Testis (tissue), 3 donors: ENCODE measurements around the gene FSHR. TPM values are rescaled to one million over a fixed set of nuclear protein-coding genes. Genes with fewer than 3 reads are reported as not detected.

Source experiments
- DNase-seq: peaks from one replicate; pipeline ENCODE4 v3.0.0-alpha.2; 2019
- H3K27ac ChIP-seq, 2 donors: fragments of 200-600 bp; sonication (generic); one replicate each; pipeline ENCODE4 v1.5.1; 2019
- H3K27me3 ChIP-seq: fragments of 200-600 bp; sonication (generic); one replicate; pipeline ENCODE4 v1.5.1; 2019
- H3K36me3 ChIP-seq: fragments of 200-600 bp; sonication (generic); one replicate; pipeline ENCODE4 v1.5.1; 2017; ENCODE audit warnings: low read depth; ENCODE audit errors: missing control alignments
- H3K4me1 ChIP-seq: fragments of 200-600 bp; sonication (generic); one replicate; pipeline ENCODE4 v1.5.1; 2019
- H3K4me3 ChIP-seq, 2 donors: fragments of 200-600 bp; sonication (generic); one replicate each; pipeline ENCODE4 v1.5.1; 2017 to 2019
- H3K9me3 ChIP-seq: fragments of 200-600 bp; sonication (generic); one replicate; pipeline ENCODE4 v1.5.1; 2017
- POLR2A ChIP-seq: fragments of 450-650 bp; IDR thresholded peaks from one replicate; pipeline ENCODE4 v1.6.1; 2017; ENCODE audit warnings: antibody characterized with exemption, mild to moderate bottlenecking, moderate library complexity
- WGBS, 2 donors: methylation state at CpG; one replicate each; pipeline ENCODE4 v1.1.5; 2018; 5-methylcytosine and 5-hydroxymethylcytosine counted together
- intact Hi-C: fragments of 100-400 bp; cut with DNase I; formaldehyde crosslinking; loops from one replicate; pipeline ENCODE4 v1.15.1; 2023; ENCODE audit warnings: low total_unique reads
- polyA plus RNA-seq: library from polyadenylated mRNA; stranded (reverse); fragments of 350-450 nt; fragmentation: Illumina TruSeq; extraction: RNeasy Lipid Tissue Mini Kit (QIAGEN cat#74804); gene quantifications from one replicate; pipeline ENCODE4 v1.2.3, GENCODE V29; 2014; ENCODE audit warnings: low read depth, low replicate concordance; ENCODE audit not compliant: insufficient read depth
- total RNA-seq, 2 donors: library from RNA; depleted of rRNA; stranded (reverse); fragments of >200 nt; gene quantifications; one replicate each; pipeline ENCODE4 v1.2.3, GENCODE V29; 2016
- TF ChIP-seq, protein P1 (sequence below), 3 experiments: fragments of 450-650 bp in 2 of 3; fragments of 200-600 bp in 1 of 3; sonication (generic) in 1 of 3; IDR thresholded peaks; one replicate each; pipeline ENCODE4 v1.5.1; 2016 to 2019; ENCODE audit warnings: antibody characterized with exemption in 3 of 3, mild to moderate bottlenecking in 2 of 3, moderate library complexity in 1 of 3

The FSHR gene
- total and polyA plus RNA-seq, 3 donors from 2014 or later = 8.8 to 22.6 (median 22.0) TPM

DNA sequence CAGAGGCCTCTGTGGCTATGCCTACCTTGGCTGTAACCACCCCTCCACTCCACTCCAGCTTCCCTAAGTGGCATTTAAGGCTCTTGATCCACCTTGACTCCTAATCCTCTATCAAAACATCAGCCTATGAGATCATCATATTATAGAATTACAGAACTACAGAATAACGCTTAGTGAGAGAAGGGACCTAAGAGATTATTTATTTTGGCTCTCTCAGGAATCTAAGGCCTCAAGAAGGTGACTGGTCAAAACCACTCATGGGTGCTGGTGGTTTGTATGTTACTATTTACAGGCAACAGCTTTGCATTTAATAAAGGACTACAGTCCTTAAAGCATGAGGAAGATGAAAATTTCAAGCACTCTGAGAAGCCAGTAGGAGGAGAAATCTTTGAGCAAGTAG, 118.8 kb downstream of the FSHR start:
- intact Hi-C loops = no loop called here
- H3K36me3 ChIP-seq = no peaks in the 10 kb centered on the region
- H3K27me3 ChIP-seq = no peaks in the 10 kb centered on the region
- no peak for DNase-seq
- WGBS, 2 donors = 83 to 91% methylated on average over 1 of the region's 1 CpG
- TF ChIP-seq POLR2A = no peak
- TF ChIP-seq, protein P1, sequence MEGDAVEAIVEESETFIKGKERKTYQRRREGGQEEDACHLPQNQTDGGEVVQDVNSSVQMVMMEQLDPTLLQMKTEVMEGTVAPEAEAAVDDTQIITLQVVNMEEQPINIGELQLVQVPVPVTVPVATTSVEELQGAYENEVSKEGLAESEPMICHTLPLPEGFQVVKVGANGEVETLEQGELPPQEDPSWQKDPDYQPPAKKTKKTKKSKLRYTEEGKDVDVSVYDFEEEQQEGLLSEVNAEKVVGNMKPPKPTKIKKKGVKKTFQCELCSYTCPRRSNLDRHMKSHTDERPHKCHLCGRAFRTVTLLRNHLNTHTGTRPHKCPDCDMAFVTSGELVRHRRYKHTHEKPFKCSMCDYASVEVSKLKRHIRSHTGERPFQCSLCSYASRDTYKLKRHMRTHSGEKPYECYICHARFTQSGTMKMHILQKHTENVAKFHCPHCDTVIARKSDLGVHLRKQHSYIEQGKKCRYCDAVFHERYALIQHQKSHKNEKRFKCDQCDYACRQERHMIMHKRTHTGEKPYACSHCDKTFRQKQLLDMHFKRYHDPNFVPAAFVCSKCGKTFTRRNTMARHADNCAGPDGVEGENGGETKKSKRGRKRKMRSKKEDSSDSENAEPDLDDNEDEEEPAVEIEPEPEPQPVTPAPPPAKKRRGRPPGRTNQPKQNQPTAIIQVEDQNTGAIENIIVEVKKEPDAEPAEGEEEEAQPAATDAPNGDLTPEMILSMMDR (IDR thresholded peaks at IDR 0.05) = no peak
- H3K4me3 ChIP-seq = no peak overlapping the region
- H3K9me3 ChIP-seq = no peaks in the 10 kb centered on the region
- no peaks in the 10 kb centered on the region for H3K4me1 ChIP-seq
- H3K27ac ChIP-seq = no peak overlapping the region

DNA sequence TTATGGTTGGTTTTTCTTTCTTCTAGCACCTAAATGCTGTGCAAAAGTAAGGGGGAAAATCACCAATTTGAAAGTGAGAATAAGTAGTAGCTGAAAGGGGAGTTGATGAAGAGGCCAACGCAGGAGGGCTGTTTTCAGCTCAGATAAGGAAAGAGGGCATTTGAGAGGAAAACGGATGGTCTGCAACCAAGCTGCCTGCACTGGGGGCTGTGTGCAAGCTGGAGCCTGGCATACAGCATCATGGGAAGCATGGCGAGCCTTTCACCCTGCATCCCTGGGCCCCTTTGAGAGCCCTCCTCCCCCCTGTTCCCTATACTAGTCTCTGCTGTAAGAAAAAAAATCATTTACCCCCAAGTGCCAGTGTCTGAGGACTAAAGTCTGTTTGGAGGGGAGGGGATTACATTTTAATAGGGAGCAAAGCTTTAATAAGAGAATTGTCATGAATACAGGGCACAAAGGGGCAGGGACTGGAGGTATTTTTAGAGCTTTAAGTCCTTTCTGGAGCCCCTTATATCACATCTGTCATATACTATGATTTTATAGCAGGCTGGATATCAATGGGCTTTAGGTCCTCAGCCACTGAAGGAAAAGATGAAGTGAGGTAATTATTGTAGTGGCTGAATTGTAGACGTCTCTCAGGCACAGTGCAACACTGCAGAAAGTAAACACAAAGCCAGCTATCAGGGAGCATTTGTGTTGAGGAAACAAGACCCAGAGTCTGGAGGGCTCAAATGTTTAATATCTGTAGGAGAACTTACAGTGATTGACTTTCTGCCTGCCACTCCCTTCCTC, 120.7 kb downstream of the FSHR start:
- Histone ChIP-seq H3K9me3 (no peaks in the 10 kb centered on the region), H3K4me1 (no peaks in the 10 kb centered on the region), H3K27ac (no peak overlapping the region), H3K36me3 (no peaks in the 10 kb centered on the region), H3K4me3 (no peak overlapping the region), H3K27me3 (no peaks in the 10 kb centered on the region)
- WGBS, 2 donors = 60 to 61% methylated on average over 4 of the region's 4 CpGs
- TF ChIP-seq POLR2A = no peak
- TF ChIP-seq, protein P1 (IDR thresholded peaks at IDR 0.05) = no peak
- intact Hi-C loops = no loop called here
- no peak for DNase-seq

DNA sequence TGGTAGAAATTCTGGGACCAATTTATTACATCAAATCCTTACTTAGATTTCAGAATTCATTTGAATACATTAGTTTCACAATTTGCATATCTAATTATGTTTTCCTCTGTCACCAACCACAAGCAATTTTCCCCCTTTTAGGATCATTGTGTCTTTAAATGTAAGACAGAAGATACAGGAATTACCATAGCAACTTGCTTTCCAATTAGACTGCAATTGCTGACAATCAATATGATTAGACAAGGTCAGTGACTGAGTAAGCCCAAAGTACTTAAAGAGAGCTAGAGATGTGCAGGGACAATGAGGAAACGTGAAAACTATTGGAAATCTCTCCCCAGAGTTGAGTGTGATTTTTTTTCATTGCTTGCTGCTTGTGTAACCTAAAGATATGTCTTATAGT, 121.4 kb downstream of the FSHR start:
- TF ChIP-seq POLR2A = no peak
- TF ChIP-seq, protein P1 (IDR thresholded peaks at IDR 0.05) = no peak
- intact Hi-C loops = no loop called here
- 30 to 50% methylated on average over 1 of the region's 1 CpG for WGBS, 2 donors
- Histone ChIP-seq H3K27ac (no peak overlapping the region), H3K9me3 (no peaks in the 10 kb centered on the region), H3K4me3 (no peak overlapping the region), H3K27me3 (no peaks in the 10 kb centered on the region), H3K36me3 (no peaks in the 10 kb centered on the region), H3K4me1 (no peaks in the 10 kb centered on the region)
- DNase-seq = no peak

DNA sequence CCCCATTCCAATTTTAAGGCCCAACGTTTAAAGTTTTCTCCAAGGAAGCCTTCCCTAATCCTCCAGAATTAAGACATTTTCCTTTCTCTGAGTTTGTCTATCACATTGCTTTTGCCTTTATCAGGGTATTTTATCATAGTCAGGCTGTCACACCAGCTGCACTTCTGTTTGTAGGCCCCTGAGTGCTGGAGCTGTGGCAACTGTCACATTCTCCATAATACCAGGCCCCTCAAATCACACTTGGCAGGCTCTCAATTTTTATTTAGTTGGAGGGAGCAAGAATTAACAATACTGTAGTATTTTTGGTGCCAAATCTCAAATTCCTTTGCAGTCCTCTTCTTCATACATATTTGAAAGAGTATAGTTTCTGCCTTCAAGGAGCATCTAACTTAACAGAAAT, 122.2 kb downstream of the FSHR start:
- no peak overlapping the region for H3K27ac ChIP-seq
- H3K9me3 ChIP-seq = no peaks in the 10 kb centered on the region
- no peaks in the 10 kb centered on the region for H3K4me1 ChIP-seq
- H3K4me3 ChIP-seq = no peak overlapping the region
- H3K27me3 ChIP-seq = no peaks in the 10 kb centered on the region
- DNase-seq = no peak
- H3K36me3 ChIP-seq = no peaks in the 10 kb centered on the region
- TF ChIP-seq, protein P1 (IDR thresholded peaks at IDR 0.05) = no peak
- no peak for TF ChIP-seq POLR2A
- 71 to 77% methylated on average over 1 of the region's 1 CpG for WGBS, 2 donors
- intact Hi-C loops = no loop called here

DNA sequence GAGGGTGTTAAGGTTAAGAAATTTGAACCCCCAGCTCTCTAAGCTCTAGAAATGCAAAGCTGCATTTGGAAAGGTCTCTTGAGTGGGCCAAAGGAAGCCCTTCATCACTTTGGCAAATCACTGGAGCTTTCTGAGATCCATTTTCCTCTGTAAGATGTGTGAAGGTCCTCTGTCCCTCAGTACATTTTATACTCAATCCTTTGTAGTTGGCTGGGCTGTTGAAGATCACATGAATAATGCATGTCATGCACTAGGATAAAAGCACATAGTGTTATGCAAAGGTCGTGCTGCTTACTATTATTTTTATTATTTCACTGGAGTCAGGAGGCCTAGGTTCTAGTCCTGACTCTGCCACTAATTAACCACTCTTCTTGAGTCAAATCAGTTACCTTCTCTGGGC, 124.9 kb downstream of the FSHR start:
- intact Hi-C loops = no loop called here
- 61 to 67% methylated on average over 1 of the region's 1 CpG for WGBS, 2 donors
- no peak for DNase-seq
- Histone ChIP-seq H3K27ac (no peak overlapping the region), H3K27me3 (no peaks in the 10 kb centered on the region), H3K36me3 (no peaks in the 10 kb centered on the region), H3K4me3 (no peak overlapping the region), H3K4me1 (no peaks in the 10 kb centered on the region), H3K9me3 (no peaks in the 10 kb centered on the region)
- no peak for TF ChIP-seq POLR2A
- TF ChIP-seq, protein P1 (IDR thresholded peaks at IDR 0.05) = no peak
